Activated CD4-positive, alpha-beta T cell treated with anti-CD3 and anti-CD28 coated beads, Interleukin-2, amount 50 U/mL, for 4 hours (primary cell): Measurements from ENCODE around the gene GPC3.
"Not testable (repeated sequence)": the region's sequence is repeated elsewhere in the genome, so short reads cannot be mapped to it uniquely, and the experiment has no call there.

ENCODE experiments used
- DNase-seq, 2 experiments: peaks; one replicate each; pipeline ENCODE4 v3.0.0-alpha.2; 2020

The GPC3 gene

GRCh38 chrX:133923548-133923947 is 61.8 kb downstream of the GPC3 start:
- no peak for DNase-seq

GRCh38 chrX:133923113-133923512 is 62.3 kb downstream of the GPC3 start:
- DNase-seq = no peak

- no peak for DNase-seq
Measured at GRCh38 chrX:133922390-133922771, 63.0 kb downstream of the GPC3 start.

GRCh38 chrX:133921764-133922389 is 63.5 kb downstream of the GPC3 start:
- DNase-seq = peak in 1 of 2 experiments; percentile 3

- no peak for DNase-seq
Measured at GRCh38 chrX:133921086-133921485, 64.3 kb downstream of the GPC3 start.

GRCh38 chrX:133918361-133918771 is 67.0 kb downstream of the GPC3 start:
- no peak for DNase-seq

GRCh38 chrX:133916984-133917722 is 68.2 kb downstream of the GPC3 start:
- no peak for DNase-seq

GRCh38 chrX:133913658-133914388 is 71.6 kb downstream of the GPC3 start:
- no peak for DNase-seq

- DNase-seq = no peak
Measured at GRCh38 chrX:133913009-133913408, 72.4 kb downstream of the GPC3 start.

- DNase-seq = no peak
Measured at GRCh38 chrX:133911825-133912495, 73.4 kb downstream of the GPC3 start.

GRCh38 chrX:133910539-133910938 is 74.9 kb downstream of the GPC3 start:
- no peak for DNase-seq

GRCh38 chrX:133909888-133910287 is 75.5 kb downstream of the GPC3 start:
- no peak for DNase-seq

GRCh38 chrX:133908223-133908955 is 77.0 kb downstream of the GPC3 start:
- no peak for DNase-seq

GRCh38 chrX:133907606-133908005 is 77.8 kb downstream of the GPC3 start:
- DNase-seq = no peak

GRCh38 chrX:133905305-133905704 is 80.1 kb downstream of the GPC3 start:
- no peak for DNase-seq

GRCh38 chrX:133897593-133898163 is 87.7 kb downstream of the GPC3 start:
- DNase-seq = no peak

GRCh38 chrX:133892337-133892736 is 93.1 kb downstream of the GPC3 start:
- no peak for DNase-seq

- DNase-seq = no peak
Measured at GRCh38 chrX:133888984-133889383, 96.4 kb downstream of the GPC3 start.

GRCh38 chrX:133888084-133888483 is 97.3 kb downstream of the GPC3 start:
- not testable (repeated sequence) for DNase-seq

GRCh38 chrX:133884430-133885394 is 100.7 kb downstream of the GPC3 start:
- DNase-seq = no peak

GRCh38 chrX:133881893-133882292 is 103.5 kb downstream of the GPC3 start:
- DNase-seq = no peak
